Islet of Langerhans (tissue), 1 donor: ENCODE data around the gene CD226.
"Not testable (repeated sequence)": the region's sequence is repeated elsewhere in the genome, so short reads cannot be mapped to it uniquely, and the experiment has no call there.

Source experiments
- FAIRE-seq: peaks from one replicate; lab custom pipeline; 2011; peaks lifted over from hg19 to GRCh38; lab: Jason Lieb, UNC

CD226 gene

GRCh38 chr18:69956665-69957620 lies 9.3 kb upstream of the CD226 start:
- FAIRE-seq = no peak

- FAIRE-seq = no peak
Measured at GRCh38 chr18:69956057-69956456, 8.4 kb upstream of the CD226 start.

GRCh38 chr18:69954719-69955480 lies 7.2 kb upstream of the CD226 start:
- FAIRE-seq = no peak

GRCh38 chr18:69953191-69953590 lies 5.5 kb upstream of the CD226 start:
- no peak for FAIRE-seq

GRCh38 chr18:69951182-69951581 lies 3.5 kb upstream of the CD226 start:
- FAIRE-seq = no peak

GRCh38 chr18:69949538-69949936 lies 1.9 kb upstream of the CD226 start:
- FAIRE-seq = no peak

- FAIRE-seq = no peak
Measured at GRCh38 chr18:69948919-69949537, 1.4 kb upstream of the CD226 start.

- no peak for FAIRE-seq
Measured at GRCh38 chr18:69948256-69948655, 583 bp upstream of the CD226 start.

GRCh38 chr18:69946608-69947155 lies 991 bp downstream of the CD226 start:
- FAIRE-seq = no peak

GRCh38 chr18:69945220-69946114 lies 2.2 kb downstream of the CD226 start:
- no peak for FAIRE-seq

- no peak for FAIRE-seq
Measured at GRCh38 chr18:69944436-69944835, 3.2 kb downstream of the CD226 start.

- FAIRE-seq = no peak
Measured at GRCh38 chr18:69943021-69943420, 4.7 kb downstream of the CD226 start.

GRCh38 chr18:69941183-69941582 lies 6.5 kb downstream of the CD226 start:
- FAIRE-seq = no peak

GRCh38 chr18:69939812-69940211 lies 7.9 kb downstream of the CD226 start:
- FAIRE-seq = not testable (repeated sequence)

GRCh38 chr18:69936191-69936558 lies 11.5 kb downstream of the CD226 start:
- FAIRE-seq = no peak

GRCh38 chr18:69935319-69936190 lies 12.1 kb downstream of the CD226 start:
- FAIRE-seq = no peak

- FAIRE-seq = no peak
Measured at GRCh38 chr18:69934601-69935265, 12.9 kb downstream of the CD226 start.

- FAIRE-seq = no peak
Measured at GRCh38 chr18:69929041-69929774, 18.5 kb downstream of the CD226 start.

GRCh38 chr18:69916412-69916811 lies 31.3 kb downstream of the CD226 start:
- no peak for FAIRE-seq
